Stimulated activated CD4-positive, alpha-beta T cell treated with anti-CD3 and anti-CD28 coated beads, TNF-alpha, amount 100 ng/mL, for 4 hours (primary cell): ENCODE data around the gene BMP2K.

Source experiments
- DNase-seq, 3 experiments: peaks; one replicate each; pipeline ENCODE4 v3.0.0-alpha.2; 2020; ENCODE audit warnings: low read depth in 3 of 3

BMP2K gene

GRCh38 chr4:78776079-78776728 lies at the start of gene BMP2K:
BMP2K (plus strand) TSS chr4:78776350; CDS start chr4:78776544, 194 bp downstream.
- peak; percentile 64 to 77 (median 66) for DNase-seq

- no peak for DNase-seq
Measured at GRCh38 chr4:78726546-78726945, 49.6 kb upstream of the BMP2K start.

GRCh38 chr4:78732332-78733104 lies 43.6 kb upstream of the BMP2K start:
- DNase-seq = no peak

DNA sequence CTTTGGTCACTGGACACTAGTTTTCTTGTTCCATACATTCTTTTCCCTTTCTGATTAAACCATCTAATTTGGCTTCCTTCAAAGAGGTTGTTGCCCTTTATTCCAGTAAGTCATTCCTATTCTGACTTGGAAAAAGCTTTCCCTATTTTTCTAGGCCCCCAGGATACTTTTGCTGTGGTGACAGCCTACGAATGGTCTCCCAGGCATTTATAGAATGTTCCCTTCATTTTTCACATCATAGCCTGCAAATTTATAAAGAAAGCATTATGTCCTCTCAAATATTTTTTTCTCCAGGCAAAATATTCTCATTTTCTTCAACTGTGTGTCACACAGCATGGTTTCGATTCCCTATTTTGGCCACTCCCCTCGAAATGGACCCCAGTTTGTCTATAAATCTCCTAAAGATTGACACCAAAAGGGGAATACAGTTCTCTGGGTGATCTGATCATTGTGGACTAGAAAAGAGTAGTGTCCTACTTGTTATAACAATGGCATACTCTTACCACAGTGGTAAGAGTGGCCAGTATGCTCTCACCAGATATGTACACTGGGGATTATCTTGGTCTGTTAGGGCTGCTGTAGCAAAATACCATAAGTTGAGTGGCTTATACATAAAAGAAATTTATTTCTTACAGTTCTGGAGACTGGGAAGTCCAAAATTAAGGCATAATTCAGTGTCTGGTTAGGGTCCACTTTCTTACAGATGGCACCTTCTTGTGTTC lies 41.5 kb upstream of the BMP2K start:
- no peak for DNase-seq

- no peak for DNase-seq
Measured at GRCh38 chr4:78735697-78736096, 40.5 kb upstream of the BMP2K start.

- no peak for DNase-seq
Measured at GRCh38 chr4:78737035-78737434, 39.1 kb upstream of the BMP2K start.

GRCh38 chr4:78737973-78738372 lies 38.2 kb upstream of the BMP2K start:
- no peak for DNase-seq

GRCh38 chr4:78742300-78742699 lies 33.9 kb upstream of the BMP2K start:
- no peak for DNase-seq

GRCh38 chr4:78747475-78747922 lies 28.7 kb upstream of the BMP2K start:
- DNase-seq = no peak

- DNase-seq = no peak
Measured at GRCh38 chr4:78748381-78748780, 27.8 kb upstream of the BMP2K start.

- no peak for DNase-seq
Measured at GRCh38 chr4:78749258-78749971, 26.7 kb upstream of the BMP2K start.

DNA sequence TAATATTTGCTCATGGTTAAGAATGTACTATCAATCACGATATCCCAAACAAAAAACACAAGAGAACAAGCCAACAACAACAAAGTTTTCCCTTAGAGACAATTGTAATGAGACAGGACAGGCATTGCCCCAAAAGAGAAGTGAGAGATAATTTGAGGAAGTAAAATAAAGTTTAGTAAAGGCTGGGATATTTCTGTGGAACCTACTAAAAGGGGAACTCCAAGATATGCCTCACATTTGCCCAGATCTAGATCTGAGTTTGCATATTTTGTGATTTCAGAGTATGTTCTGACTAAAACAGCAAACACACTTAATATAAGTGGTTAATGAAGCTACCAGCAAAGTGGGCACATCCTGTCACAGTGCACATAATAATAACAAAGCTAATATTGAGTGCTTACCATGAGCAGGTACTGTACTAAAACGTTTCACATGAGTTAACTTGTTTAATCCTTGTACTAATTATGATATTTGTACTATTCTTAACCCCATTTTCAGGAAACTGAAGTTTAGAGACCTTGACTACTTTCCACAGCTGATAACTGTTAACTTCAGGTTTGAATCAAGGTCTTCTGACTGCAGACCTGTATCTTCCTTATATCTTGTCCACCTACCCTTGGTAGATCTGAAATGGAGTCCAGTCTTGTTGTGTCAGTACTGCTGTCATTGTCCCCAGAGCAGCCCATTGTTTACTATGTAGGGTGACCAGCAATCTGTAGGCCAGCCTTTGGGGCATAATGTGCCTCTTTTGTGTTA lies 26.0 kb upstream of the BMP2K start:
- DNase-seq = no peak

GRCh38 chr4:78753091-78753490 lies 23.1 kb upstream of the BMP2K start:
- no peak for DNase-seq

DNA sequence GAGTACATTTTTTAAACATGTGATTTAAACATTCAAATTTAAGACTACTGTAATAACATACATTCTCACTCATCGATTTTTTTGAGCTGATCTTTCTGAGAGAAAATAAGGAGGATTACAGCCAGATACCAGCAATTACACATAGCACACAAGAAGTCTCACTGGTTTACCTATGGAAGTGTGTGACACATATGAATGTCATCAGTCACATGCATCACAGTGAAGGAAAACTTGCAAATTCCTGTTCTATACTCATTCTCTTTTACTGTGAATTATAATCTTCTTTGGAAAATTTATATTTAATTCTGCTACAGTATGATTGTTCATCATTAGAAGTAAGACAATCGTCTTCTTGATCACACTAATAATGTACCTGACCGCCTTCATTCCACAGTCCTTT lies 21.3 kb upstream of the BMP2K start:
- DNase-seq = no peak

DNA sequence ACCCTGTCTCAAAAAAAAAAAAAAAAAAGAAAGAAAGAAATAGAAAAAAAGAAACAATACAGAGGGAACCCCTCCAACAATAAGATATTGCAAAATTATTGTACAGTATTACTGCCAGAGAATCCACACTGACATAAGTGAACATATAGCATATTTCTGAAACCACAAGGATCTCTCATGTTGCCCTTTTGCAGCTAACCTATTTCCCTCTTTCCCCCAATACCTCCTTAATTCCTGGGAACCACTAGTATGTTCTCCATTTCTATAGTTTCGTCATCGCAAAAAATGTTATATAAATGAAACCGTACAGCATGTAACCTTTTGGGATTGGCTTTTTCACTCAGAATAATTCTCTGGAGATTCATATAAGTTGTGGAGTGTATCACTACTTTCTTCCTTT lies 20.0 kb upstream of the BMP2K start:
- no peak for DNase-seq

DNA sequence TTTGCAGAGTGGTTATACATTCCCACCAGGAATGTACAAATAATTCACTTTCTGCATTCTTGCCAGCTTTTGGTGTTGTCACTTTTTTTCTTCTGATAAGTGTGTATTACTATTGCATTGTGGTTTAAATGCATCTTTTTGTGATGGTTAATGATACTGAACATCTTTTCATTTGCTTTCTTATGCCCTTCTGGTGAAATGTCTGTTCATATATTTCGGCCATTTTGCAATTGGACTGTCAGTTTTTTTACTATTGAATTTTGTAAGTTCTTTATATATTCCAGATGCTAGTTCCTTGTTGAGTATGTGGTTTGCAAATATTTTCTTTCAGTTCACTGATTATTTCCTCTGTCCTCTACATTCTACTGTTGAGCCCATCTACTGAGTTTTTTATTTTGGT lies 19.4 kb upstream of the BMP2K start:
- DNase-seq = no peak

DNA sequence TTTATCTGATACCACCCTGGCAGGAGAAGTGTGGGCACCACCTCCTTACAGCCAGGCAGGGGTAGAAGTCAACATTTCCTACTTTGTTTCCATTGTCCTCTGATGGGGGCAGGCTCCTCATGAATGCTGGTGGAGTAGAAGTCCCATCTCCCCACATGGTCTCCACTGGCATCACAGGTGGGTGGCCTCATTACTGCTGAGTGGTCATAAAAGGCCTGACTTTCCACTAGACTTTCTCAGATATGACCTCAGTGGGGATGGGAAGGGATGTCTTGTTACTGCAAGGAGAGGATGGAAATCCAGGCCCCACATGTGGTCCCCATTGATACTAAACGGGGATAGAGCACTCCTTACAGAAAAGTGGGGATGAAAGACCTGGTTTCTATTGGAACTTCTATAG lies 18.6 kb upstream of the BMP2K start:
- no peak for DNase-seq

DNA sequence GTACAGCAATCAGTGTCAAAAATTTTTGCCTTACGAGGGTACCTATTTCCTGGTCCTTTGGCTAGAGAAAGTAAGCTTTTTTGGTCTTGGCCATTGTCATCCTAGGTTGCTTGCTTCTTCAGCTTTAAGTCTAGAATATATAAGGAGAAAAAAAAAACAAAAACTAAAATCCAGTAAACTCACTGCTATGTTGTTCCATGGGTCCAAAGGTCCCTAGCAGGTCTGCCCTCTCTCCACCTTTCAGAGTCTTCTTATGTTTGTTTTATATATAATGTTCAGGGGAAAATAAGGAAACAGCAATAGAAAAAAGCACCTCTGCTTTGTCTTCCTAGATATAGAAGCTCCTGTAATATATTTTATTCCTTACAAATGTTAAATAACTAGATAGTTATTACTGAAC lies 18.1 kb upstream of the BMP2K start:
- no peak for DNase-seq

- DNase-seq = no peak
Measured at GRCh38 chr4:78762529-78762928, 13.6 kb upstream of the BMP2K start.

DNA sequence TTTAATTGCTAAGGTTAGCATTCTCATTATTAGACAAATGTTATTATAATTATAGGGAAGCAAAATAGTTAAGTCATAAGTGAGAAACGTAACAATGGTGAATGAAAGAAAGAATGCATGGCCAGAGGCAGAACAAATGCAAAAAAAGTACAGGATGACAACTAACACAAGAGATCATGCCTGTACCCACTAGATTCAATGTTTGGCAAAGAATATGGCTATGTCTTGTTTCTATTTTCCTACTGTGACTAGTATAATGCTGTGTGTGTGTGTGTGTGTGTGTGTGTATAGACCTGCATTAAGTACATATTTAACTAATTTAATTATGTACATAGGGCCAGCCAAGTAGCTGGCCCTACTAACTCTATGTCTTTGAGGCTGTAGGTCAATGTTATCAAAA lies 12.9 kb upstream of the BMP2K start:
- no peak for DNase-seq

GRCh38 chr4:78763763-78764387 lies 12.3 kb upstream of the BMP2K start:
- DNase-seq = no peak
